OCI-LY3 (cell line): Measurements from ENCODE around the gene BTBD9.

ENCODE experiments used
- H2AFZ ChIP-seq: fragments of 200-600, 300-600 bp; shearing (Covaris generic); 2 replicates; pipeline ENCODE4 v1.6.0; 2014; ENCODE audit warnings: antibody characterized with exemption, low read depth, low read length
- H3K27ac ChIP-seq: fragments of 200-600, 300-600 bp; sonication (generic); 2 replicates; pipeline ENCODE4 v1.5.1; 2014; ENCODE audit warnings: mild to moderate bottlenecking, low read length, moderate library complexity, mixed read lengths
- H3K27me3 ChIP-seq: fragments of 200-600, 300-600 bp; sonication (generic); 2 replicates; pipeline ENCODE4 v1.6.1; 2014; ENCODE audit warnings: low read depth, low read length, mixed read lengths
- H3K36me3 ChIP-seq: fragments of 200-600, 300-600 bp; sonication (generic); replicated peaks from 2 replicates; pipeline ENCODE3; 2014; ENCODE audit warnings: low read depth, low read length, mixed read lengths
- H3K4me1 ChIP-seq: fragments of 300-600, 200-600 bp; sonication (generic); 2 replicates; pipeline ENCODE4 v1.6.1; 2014; ENCODE audit warnings: low read length, mixed read lengths
- H3K4me2 ChIP-seq: fragments of 200-600, 300-600 bp; sonication (generic); 2 replicates; pipeline ENCODE4 v1.6.1; 2014; ENCODE audit warnings: low read length, mixed read lengths
- H3K4me3 ChIP-seq: fragments of 300-600, 200-600 bp; sonication (generic); 2 replicates; pipeline ENCODE4 v1.5.1; 2014; ENCODE audit warnings: antibody characterized with exemption, mild to moderate bottlenecking, low read length, moderate library complexity
- H3K79me2 ChIP-seq: fragments of 300-600, 200-600 bp; shearing (Covaris generic); 2 replicates; pipeline ENCODE4 v1.6.1; 2014; ENCODE audit warnings: mild to moderate bottlenecking, low read length, mixed read lengths
- H3K9ac ChIP-seq: fragments of 300-600, 200-600 bp; shearing (Covaris generic); 2 replicates; pipeline ENCODE4 v1.6.0; 2014; ENCODE audit warnings: mild to moderate bottlenecking, low read length, moderate library complexity
- H3K9me3 ChIP-seq: fragments of 200-600, 300-600 bp; shearing (Covaris generic); 2 replicates; pipeline ENCODE4 v1.6.1; 2014; ENCODE audit warnings: low read length, mixed read lengths; ENCODE audit not compliant: insufficient read depth
- H4K20me1 ChIP-seq: fragments of 200-600, 300-600 bp; sonication (generic); 2 replicates; pipeline ENCODE4 v1.6.1; 2016; ENCODE audit warnings: low read length, mixed read lengths; ENCODE audit not compliant: insufficient read depth
- CTCF ChIP-seq: fragments of 200-600, 300-600 bp; sonication (generic); IDR thresholded peaks from 2 replicates; pipeline ENCODE4 v1.5.1; 2014; ENCODE audit warnings: antibody characterized with exemption, low read length, low read depth
- EZH2phosphoT487 ChIP-seq: fragments of 200-600 bp; shearing (Covaris generic); IDR thresholded peaks from 2 replicates; pipeline ENCODE4 v1.6.1; 2018; ENCODE audit warnings: antibody characterized with exemption, mixed run types, low read depth

The BTBD9 gene

GRCh38 chr6:38658418-38659167 lies 18.9 kb upstream of the BTBD9 start:
- Histone ChIP-seq H4K20me1 (no peaks in the 10 kb centered on the region), H3K4me2 (no peak overlapping the region), H2AFZ (no peak overlapping the region), H3K4me1 (no peaks in the 10 kb centered on the region), H3K9ac (no peak overlapping the region), H3K27me3 (no peaks in the 10 kb centered on the region), H3K79me2 (no peaks in the 10 kb centered on the region), H3K9me3 (no peaks in the 10 kb centered on the region), H3K27ac (no peak overlapping the region), H3K36me3 (no peaks in the 10 kb centered on the region), H3K4me3 (no peak overlapping the region)
- TF ChIP-seq CTCF (no peak), EZH2phosphoT487 (no peak)

DNA sequence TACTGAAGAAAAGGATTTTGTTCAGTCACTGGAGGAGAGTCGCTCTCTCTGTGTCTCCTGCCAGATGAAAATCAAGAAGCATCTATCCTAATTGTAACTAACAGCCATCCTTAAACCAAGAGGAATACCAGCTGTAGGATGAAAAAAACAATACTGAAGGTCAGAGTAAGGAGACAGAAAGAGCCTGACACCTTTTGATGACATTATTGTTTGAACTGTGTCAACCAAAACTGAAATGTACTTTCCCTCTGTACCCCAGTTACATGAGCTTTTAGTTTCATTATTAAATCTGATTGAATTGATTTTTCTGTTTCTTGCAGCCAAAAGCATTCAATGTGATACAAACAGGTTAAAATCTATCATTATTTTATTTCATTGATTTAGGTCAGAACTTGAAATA lies 17.2 kb upstream of the BTBD9 start:
- Histone ChIP-seq H3K27ac (no peak overlapping the region), H3K4me2 (no peak overlapping the region), H3K4me1 (no peaks in the 10 kb centered on the region), H3K9me3 (no peaks in the 10 kb centered on the region), H4K20me1 (no peaks in the 10 kb centered on the region), H3K36me3 (no peaks in the 10 kb centered on the region), H3K4me3 (no peak overlapping the region), H3K27me3 (no peaks in the 10 kb centered on the region), H3K9ac (no peak overlapping the region), H2AFZ (no peak overlapping the region), H3K79me2 (no peaks in the 10 kb centered on the region)
- no peak for TF ChIP-seq CTCF
- TF ChIP-seq EZH2phosphoT487: no peak

- no peak overlapping the region for H3K4me3 ChIP-seq
- no peak overlapping the region for H3K4me2 ChIP-seq
These were observed 14.5 kb upstream of the BTBD9 start for GRCh38 chr6:38654263-38654662.

More at GRCh38 chr6:38654263-38654662, 14.5 kb upstream of the BTBD9 start:
- H3K9me3 ChIP-seq: no peaks in the 10 kb centered on the region
- no peaks in the 10 kb centered on the region for H3K79me2 ChIP-seq
- H2AFZ ChIP-seq: no peak overlapping the region
- TF ChIP-seq EZH2phosphoT487: no peak
- TF ChIP-seq CTCF: no peak
- H3K36me3 ChIP-seq: no peaks in the 10 kb centered on the region
- H3K27me3 ChIP-seq: no peaks in the 10 kb centered on the region
- no peak overlapping the region for H3K27ac ChIP-seq
- H3K4me1 ChIP-seq: no peaks in the 10 kb centered on the region
- H3K9ac ChIP-seq: no peak overlapping the region
- no peaks in the 10 kb centered on the region for H4K20me1 ChIP-seq
